HG03139 (cell line): ENCODE measurements around the gene SPRING1.

Experiments used
- ATAC-seq: cut with Tn5 transposase; IDR thresholded peaks from one replicate; pipeline ENCODE4 v1.9.1; 2021; ENCODE audit not compliant: unreplicated experiment

The SPRING1 gene

GRCh38 chr12:116709768-116710167, 28.1 kb downstream of the SPRING1 start:
- ATAC-seq = no peak

GRCh38 chr12:116708826-116709756, 28.8 kb downstream of the SPRING1 start:
- ATAC-seq = no peak

- no peak for ATAC-seq
Observed at GRCh38 chr12:116707751-116708150, 30.1 kb downstream of the SPRING1 start.

- no peak for ATAC-seq
Observed at GRCh38 chr12:116703214-116703795, 34.6 kb downstream of the SPRING1 start.

GRCh38 chr12:116701432-116701831, 36.4 kb downstream of the SPRING1 start:
- no peak for ATAC-seq

- ATAC-seq = no peak
Observed at GRCh38 chr12:116700066-116700465, 37.8 kb downstream of the SPRING1 start.

GRCh38 chr12:116698554-116699075, 39.3 kb downstream of the SPRING1 start:
- no peak for ATAC-seq

GRCh38 chr12:116698116-116698515, 39.8 kb downstream of the SPRING1 start:
- ATAC-seq = no peak

GRCh38 chr12:116697716-116698115, 40.2 kb downstream of the SPRING1 start:
- ATAC-seq = no peak

GRCh38 chr12:116697305-116697704, 40.6 kb downstream of the SPRING1 start:
- no peak for ATAC-seq

- no peak for ATAC-seq
Observed at GRCh38 chr12:116695464-116695725, 42.5 kb downstream of the SPRING1 start.

GRCh38 chr12:116694653-116695463, 43.0 kb downstream of the SPRING1 start:
- ATAC-seq = no peak

GRCh38 chr12:116693286-116694227, 44.3 kb downstream of the SPRING1 start:
- no peak for ATAC-seq

- ATAC-seq = no peak
Observed at GRCh38 chr12:116692605-116693004, 45.3 kb downstream of the SPRING1 start.

- ATAC-seq = no peak
Observed at GRCh38 chr12:116691636-116692035, 46.2 kb downstream of the SPRING1 start.

GRCh38 chr12:116691205-116691604, 46.7 kb downstream of the SPRING1 start:
- no peak for ATAC-seq

GRCh38 chr12:116689979-116690744, 47.7 kb downstream of the SPRING1 start:
- no peak for ATAC-seq

- no peak for ATAC-seq
Observed at GRCh38 chr12:116689521-116689920, 48.3 kb downstream of the SPRING1 start.
